DMS 273 treated with DMSO at 0.1 percent for 48 hours (cell line): ENCODE data around the gene IL5RA.
A peak's percentile ranks its signal among the peaks of the same experiment; 100 is the strongest.

Experiments used
- DNase-seq: peaks from one replicate; lab custom pipeline; 2025; lab: John Stamatoyannopoulos, UW

Gene IL5RA, protein sequence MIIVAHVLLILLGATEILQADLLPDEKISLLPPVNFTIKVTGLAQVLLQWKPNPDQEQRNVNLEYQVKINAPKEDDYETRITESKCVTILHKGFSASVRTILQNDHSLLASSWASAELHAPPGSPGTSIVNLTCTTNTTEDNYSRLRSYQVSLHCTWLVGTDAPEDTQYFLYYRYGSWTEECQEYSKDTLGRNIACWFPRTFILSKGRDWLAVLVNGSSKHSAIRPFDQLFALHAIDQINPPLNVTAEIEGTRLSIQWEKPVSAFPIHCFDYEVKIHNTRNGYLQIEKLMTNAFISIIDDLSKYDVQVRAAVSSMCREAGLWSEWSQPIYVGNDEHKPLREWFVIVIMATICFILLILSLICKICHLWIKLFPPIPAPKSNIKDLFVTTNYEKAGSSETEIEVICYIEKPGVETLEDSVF

DNA sequence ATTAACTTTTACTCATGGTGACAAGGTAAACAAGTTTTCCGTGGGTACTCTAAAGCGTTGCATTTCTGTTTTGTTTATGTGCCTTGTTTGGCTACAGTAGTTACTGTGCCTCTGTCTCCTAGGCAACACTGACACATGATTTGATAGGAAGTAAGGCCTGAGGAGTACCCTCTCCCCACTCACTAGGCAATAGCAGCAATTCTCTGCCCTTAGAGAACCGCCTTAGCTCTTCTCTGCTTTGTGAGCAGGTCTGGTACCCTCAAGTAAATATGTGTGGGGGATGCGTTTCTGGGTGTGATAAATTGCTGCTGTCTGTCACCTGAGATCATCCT is at the start of gene IL5RA:
TSS of gene IL5RA (minus strand) at position 76 of the 332 bp plus-strand sequence. CDS start 5,390 bp downstream, outside the sequence.
- DNase-seq, result no peak

DNA sequence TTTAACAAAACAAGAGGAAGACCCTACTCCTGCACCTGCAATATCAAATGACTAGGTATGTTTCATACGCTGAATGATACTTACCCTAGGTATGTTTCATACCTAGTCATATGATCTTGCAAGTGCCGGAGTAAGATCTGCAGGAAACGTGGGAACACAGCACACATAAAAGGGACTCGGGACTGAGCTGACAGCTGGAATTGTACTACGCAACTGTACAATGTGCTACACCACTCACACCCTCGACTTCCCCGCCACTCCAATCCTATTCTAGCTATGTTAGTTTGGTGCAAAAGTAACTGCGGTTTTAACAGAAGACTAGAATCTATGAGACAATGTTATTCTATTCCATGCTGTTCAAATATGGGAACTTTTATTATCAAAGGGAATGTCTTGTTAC is 47.3 kb upstream of the IL5RA start:
- no peak for DNase-seq

DNA sequence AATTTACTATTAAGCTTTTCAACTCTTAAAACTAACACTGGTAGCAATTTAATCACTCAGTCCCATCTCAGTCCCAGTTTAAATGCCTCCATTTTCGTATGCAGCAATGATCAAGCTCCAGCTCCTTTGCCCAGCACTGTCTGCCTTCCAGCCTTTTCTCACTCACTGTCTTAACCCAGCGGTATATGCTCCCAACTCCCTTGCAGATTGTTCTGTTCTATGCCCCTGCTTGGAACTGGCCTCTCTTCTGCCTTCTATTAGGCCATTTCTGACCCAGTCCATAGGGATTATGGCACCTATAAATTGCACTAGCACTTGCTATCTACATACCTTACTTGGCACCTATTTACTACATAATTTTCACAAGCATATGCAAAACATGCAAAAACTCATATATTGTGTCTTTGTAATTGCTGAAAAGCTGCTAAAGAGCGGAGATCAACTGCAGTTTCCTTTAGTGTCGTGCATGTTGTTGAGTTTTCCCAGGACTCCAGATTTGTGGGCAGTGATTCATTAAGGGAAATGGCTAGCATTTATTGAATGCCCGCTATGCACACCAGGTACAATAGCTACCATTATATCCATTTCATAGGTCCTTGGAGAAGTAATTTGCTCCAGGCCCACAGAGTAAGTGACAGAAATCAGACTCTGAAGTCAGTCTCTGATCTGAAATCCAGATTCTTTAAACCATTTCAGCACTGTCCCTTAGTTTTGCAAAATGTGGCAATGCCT is 44.9 kb upstream of the IL5RA start:
- no peak for DNase-seq

DNA sequence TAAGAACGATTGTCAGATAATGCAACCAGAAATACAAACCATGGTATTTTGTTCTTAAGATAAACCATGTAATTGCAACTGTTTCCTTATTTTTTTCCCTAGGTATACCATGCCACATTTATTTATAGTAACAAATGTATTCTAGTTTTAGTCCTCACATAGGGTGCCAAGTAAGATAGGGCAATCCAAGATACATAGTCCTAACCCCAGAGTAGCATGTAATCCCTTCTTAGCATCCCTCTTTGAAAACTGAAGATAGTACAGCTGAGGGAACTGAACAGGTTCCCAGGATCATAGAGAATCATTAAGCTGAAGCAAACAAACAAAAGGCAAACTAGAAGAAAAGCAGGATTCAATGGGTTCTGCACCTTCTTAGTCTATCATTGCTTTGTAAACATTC is 41.3 kb upstream of the IL5RA start:
- no peak for DNase-seq

GRCh38 chr3:3149560-3149959 is 39.4 kb upstream of the IL5RA start:
- DNase-seq, result no peak

- DNase-seq, result no peak
These were observed 35.7 kb upstream of the IL5RA start for GRCh38 chr3:3145831-3146230.

- no peak for DNase-seq
These were observed 31.8 kb upstream of the IL5RA start for GRCh38 chr3:3141939-3142338.

DNA sequence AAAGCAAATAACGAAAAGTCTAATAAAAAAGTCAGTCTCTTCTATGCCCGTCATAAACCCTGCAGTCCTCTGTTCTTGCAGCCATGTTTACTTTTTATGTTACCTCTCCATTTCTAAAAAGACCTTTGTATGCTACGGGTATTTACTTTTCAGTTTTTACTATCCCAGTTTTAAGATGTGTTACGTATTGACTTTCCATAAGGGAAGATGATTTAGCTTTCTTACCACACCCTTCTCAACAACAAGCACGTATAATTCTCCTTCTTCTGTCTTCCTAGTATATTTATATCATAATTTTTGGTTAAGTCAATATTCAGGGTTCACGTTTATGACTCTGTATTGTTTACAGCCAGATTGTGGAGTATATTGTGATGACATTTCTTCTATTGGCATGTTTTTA is 27.4 kb upstream of the IL5RA start:
- no peak for DNase-seq

DNA sequence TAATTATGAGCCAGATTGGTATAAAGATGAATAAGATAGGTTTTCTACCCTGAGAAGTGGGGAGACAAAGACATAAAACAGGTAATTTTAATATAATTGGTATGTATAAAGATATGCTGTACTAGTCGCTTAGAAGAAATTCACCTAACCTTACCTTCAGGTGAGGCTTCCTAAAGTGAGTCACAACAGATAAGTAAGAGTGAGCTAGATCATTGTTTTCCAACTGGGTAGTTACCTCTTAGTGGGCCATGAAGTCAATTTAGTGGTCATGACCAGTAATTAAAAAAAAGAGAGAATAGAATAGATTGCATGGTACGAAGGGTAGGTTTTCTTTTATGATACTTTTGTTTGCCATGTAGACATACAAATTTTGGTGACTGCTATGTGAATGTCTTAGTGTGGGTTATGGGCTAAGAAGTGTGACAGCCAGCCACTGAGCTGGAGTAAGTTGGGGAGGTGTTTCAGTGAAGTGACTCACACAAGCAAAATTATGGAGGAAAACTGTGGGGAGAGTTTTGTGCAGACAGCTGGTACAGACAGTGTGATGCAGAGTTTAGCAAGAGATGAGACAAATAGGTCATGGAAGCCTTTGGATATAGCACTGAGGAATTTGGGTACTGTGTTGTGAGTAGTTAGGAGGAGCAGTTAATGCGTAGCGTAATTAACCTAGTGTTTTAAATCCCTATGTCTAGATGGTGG is 24.7 kb upstream of the IL5RA start:
- no peak for DNase-seq

DNA sequence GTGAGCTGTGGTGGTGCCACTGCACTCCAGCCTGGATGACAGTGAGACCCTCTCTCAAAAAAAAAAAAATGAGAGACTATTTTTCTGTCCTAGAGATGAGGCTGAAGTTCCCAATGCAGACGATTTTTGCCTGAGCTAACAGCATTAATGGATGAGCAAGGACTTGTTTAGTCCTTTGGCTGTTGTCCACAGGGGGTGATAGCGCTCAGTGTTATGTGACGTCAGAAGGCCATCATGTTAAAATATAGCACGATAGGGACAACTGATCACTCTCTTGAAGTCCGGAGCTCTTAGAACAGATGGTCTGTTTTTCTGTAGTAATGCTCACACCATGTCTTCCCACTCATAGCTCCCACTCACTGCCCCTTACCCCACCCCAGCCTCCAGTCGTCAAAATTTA is 23.3 kb upstream of the IL5RA start:
- DNase-seq, result no peak

- DNase-seq, result no peak
These were observed 19.4 kb upstream of the IL5RA start for GRCh38 chr3:3129579-3129978.

DNA sequence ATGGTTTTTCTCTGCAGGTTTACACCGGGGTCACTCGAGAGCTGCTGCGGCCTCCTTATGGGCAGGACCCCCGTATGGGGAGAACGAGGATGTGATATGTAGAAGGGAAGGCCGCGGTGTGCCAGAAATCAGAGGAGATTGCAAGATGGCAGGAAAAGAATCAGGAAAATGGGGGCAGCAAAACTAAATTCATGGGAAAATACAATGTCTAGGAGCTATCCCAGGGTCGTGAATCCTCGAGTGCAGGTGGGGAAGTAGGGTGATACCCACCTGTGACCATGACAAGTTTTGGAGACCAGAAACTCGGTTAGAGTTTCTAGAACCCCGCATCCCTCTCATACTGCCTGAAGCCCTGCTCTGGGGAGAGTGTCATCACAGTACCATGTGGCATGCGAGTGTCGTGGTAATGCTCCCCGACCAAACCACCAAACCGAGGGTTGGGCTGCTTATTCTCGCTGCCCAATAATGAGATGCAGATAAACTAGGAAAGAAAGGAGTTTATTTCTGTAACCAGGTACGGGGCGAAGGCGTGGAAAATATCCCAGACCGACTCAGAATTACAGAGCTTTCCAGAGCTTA is 17.3 kb upstream of the IL5RA start:
- DNase-seq, result no peak

DNA sequence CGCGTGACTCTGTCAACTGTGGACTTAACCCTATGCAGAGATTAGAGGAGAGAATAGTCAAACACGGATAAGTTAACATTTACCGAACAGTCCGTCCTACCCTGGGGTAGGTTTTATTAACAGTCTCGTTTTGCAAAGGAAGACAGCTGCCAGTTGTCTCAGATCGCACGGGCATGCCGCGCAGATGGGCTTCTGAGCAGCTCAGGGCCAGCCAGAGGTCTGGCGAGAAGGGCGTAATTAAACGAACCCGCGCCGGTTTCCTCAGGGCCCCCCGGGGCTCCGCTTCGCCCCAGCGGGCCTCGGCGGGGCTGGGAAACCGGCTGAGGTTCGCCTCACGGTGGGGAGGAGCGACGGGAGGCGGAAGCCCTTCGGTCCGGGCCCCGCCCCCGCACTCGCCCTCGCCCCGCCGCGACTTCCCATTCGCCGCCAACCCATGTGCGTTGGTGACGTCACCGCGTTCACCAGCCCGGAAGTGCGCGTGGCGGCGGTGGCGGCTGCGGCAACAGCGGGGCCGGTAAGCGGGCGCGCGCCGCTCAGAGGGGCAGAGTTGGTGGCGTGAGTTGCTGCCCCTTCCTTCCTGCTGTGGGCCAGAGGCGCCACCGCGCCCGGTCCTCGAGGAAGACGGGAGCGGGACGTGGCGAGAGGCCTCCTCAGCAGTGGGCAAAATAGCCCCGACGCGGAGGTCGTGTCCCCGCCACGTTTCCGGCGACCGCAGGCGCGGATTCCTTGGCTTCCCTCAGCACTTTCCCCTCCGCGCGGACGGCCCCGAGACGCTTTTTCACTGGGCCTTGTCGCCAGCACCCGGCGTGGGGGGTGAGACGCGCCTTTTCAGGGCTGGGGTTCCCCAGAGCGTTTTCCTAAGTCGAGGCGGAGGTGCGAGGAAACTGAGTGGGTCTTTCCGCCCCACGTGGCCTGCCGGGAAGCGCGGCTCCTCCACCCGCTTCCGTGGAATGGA is 16.6 kb upstream of the IL5RA start, which contains the start of gene TRNT1:
TSS of gene TRNT1 (plus strand) at position 464 of the 955 bp plus-strand sequence. CDS start 2,101 bp downstream, outside the sequence.
- DNase-seq, result peak; percentile 44

DNA sequence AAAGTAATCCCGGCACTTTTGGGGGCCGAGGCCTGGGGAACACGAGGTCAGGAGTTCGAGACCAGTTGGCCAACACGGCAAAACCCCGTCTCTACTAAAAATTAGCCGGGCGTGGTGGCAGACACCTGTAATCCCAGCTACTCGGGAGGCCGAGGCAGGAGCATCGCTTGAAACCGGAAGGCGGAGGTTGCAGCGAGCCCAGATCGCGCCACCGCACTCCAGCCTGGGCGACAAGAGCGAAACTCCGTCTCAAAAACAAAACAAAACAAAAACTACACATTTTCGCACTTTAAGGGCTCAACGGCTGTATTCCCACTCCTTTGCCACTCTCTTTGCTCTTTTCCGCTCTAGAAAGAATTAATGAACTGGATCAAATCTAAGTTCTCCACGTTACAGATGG is 15.8 kb upstream of the IL5RA start:
- DNase-seq, result no peak

GRCh38 chr3:3119393-3119851 is 9.2 kb upstream of the IL5RA start:
- DNase-seq, result no peak

GRCh38 chr3:3117651-3118050 is 7.5 kb upstream of the IL5RA start:
- no peak for DNase-seq

- no peak for DNase-seq
These were observed 3.0 kb upstream of the IL5RA start for GRCh38 chr3:3113042-3113709.

- DNase-seq, result no peak
These were observed 681 bp upstream of the IL5RA start for GRCh38 chr3:3110749-3111361.

GRCh38 chr3:3109407-3110298 is 521 bp downstream of the IL5RA start:
- DNase-seq, result no peak
